Liver (tissue), 3 donors: ENCODE data around the gene TTC36.

ENCODE experiments used
- CTCF ChIP-seq: fragments of 150-350 bp; IDR thresholded peaks from 2 replicates; pipeline ENCODE4 v1.5.1; 2017; ENCODE audit warnings: improper control_type of control experiment, low read depth, low read length; ENCODE audit not compliant: missing input control
- EGR1 ChIP-seq, 2 donors: IDR thresholded peaks; 2 replicates each; pipeline ENCODE4 v1.6.1; 2016 to 2018; ENCODE audit warnings: antibody characterized with exemption in 2 of 2, low read depth in 2 of 2
- JUND ChIP-seq, 2 donors: IDR thresholded peaks; 2 replicates each; pipeline ENCODE4 v1.6.1; 2016; ENCODE audit warnings: antibody characterized with exemption in 2 of 2
- MAX ChIP-seq: IDR thresholded peaks from 2 replicates; pipeline ENCODE4 v1.6.1; 2016; ENCODE audit warnings: antibody characterized with exemption
- RAD21 ChIP-seq, 2 donors: IDR thresholded peaks; 2 replicates each; pipeline ENCODE4 v1.6.1; 2016; ENCODE audit warnings: antibody characterized with exemption in 2 of 2, mild to moderate bottlenecking in 2 of 2
- SP1 ChIP-seq: IDR thresholded peaks from 2 replicates; pipeline ENCODE4 v1.6.1; 2018; ENCODE audit warnings: antibody characterized with exemption, mild to moderate bottlenecking
- TAF1 ChIP-seq: conservative IDR thresholded peaks from 2 replicates; pipeline ENCODE4 v1.6.1; 2016; ENCODE audit warnings: antibody characterized with exemption, mild to moderate bottlenecking
- YY1 ChIP-seq: IDR thresholded peaks from 2 replicates; pipeline ENCODE4 v1.6.1; 2016; ENCODE audit warnings: antibody characterized with exemption, mild to moderate bottlenecking
- TF ChIP-seq, protein P1 (sequence below): IDR thresholded peaks from 2 replicates; pipeline ENCODE4 v1.6.1; 2016; ENCODE audit warnings: antibody characterized with exemption, mild to moderate bottlenecking
- TF ChIP-seq, protein P2 (sequence below): IDR thresholded peaks from 2 replicates; pipeline ENCODE4 v1.6.1; 2016; ENCODE audit warnings: antibody characterized with exemption
- donor health status: healthy.
- donor health status: healthy.

- TF ChIP-seq CTCF, result no peak
- TF ChIP-seq EGR1 (IDR thresholded peaks at IDR 0.05; ENCODE audit: low read depth in 2 of 2), result no peak
- TF ChIP-seq, protein P1, sequence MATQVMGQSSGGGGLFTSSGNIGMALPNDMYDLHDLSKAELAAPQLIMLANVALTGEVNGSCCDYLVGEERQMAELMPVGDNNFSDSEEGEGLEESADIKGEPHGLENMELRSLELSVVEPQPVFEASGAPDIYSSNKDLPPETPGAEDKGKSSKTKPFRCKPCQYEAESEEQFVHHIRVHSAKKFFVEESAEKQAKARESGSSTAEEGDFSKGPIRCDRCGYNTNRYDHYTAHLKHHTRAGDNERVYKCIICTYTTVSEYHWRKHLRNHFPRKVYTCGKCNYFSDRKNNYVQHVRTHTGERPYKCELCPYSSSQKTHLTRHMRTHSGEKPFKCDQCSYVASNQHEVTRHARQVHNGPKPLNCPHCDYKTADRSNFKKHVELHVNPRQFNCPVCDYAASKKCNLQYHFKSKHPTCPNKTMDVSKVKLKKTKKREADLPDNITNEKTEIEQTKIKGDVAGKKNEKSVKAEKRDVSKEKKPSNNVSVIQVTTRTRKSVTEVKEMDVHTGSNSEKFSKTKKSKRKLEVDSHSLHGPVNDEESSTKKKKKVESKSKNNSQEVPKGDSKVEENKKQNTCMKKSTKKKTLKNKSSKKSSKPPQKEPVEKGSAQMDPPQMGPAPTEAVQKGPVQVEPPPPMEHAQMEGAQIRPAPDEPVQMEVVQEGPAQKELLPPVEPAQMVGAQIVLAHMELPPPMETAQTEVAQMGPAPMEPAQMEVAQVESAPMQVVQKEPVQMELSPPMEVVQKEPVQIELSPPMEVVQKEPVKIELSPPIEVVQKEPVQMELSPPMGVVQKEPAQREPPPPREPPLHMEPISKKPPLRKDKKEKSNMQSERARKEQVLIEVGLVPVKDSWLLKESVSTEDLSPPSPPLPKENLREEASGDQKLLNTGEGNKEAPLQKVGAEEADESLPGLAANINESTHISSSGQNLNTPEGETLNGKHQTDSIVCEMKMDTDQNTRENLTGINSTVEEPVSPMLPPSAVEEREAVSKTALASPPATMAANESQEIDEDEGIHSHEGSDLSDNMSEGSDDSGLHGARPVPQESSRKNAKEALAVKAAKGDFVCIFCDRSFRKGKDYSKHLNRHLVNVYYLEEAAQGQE, result no peak
- peak; percentile 30 for TF ChIP-seq YY1
- TF ChIP-seq, protein P2, sequence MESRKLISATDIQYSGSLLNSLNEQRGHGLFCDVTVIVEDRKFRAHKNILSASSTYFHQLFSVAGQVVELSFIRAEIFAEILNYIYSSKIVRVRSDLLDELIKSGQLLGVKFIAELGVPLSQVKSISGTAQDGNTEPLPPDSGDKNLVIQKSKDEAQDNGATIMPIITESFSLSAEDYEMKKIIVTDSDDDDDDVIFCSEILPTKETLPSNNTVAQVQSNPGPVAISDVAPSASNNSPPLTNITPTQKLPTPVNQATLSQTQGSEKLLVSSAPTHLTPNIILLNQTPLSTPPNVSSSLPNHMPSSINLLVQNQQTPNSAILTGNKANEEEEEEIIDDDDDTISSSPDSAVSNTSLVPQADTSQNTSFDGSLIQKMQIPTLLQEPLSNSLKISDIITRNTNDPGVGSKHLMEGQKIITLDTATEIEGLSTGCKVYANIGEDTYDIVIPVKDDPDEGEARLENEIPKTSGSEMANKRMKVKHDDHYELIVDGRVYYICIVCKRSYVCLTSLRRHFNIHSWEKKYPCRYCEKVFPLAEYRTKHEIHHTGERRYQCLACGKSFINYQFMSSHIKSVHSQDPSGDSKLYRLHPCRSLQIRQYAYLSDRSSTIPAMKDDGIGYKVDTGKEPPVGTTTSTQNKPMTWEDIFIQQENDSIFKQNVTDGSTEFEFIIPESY, result peak; percentile 9
- no peak for TF ChIP-seq SP1
- peak; percentile 28 for TF ChIP-seq TAF1
- no peak for TF ChIP-seq MAX
- TF ChIP-seq RAD21 (IDR thresholded peaks at IDR 0.05), result peak in 1 of 2 donors; percentile 7
- peak in 1 of 2 donors; percentile 15 for TF ChIP-seq JUND (IDR thresholded peaks at IDR 0.05)
These were observed 16.9 kb downstream of the TTC36 start for GRCh38 chr11:118544010-118544646.
